NCI-H526 (cell line): ENCODE results near the gene KLHL10.
A peak's percentile ranks its signal among the peaks of the same experiment; 100 is the strongest.
"Not testable (repeated sequence)": the region's sequence is repeated elsewhere in the genome, so short reads cannot be mapped to it uniquely, and the experiment has no call there.

Source experiments
- DNase-seq, 2 experiments: peaks; one replicate each; lab custom pipeline; 2025; lab: John Stamatoyannopoulos, UW

The KLHL10 gene

GRCh38 chr17:41813152-41813680 is 24.4 kb upstream of the KLHL10 start:
- no peak for DNase-seq

GRCh38 chr17:41813699-41814124 is 23.9 kb upstream of the KLHL10 start:
- no peak for DNase-seq

- DNase-seq = no peak
These were observed 23.4 kb upstream of the KLHL10 start for GRCh38 chr17:41814195-41814594.

- DNase-seq = no peak
These were observed 20.8 kb upstream of the KLHL10 start for GRCh38 chr17:41816637-41817320.

GRCh38 chr17:41818024-41818423 is 19.6 kb upstream of the KLHL10 start:
- no peak for DNase-seq

DNA sequence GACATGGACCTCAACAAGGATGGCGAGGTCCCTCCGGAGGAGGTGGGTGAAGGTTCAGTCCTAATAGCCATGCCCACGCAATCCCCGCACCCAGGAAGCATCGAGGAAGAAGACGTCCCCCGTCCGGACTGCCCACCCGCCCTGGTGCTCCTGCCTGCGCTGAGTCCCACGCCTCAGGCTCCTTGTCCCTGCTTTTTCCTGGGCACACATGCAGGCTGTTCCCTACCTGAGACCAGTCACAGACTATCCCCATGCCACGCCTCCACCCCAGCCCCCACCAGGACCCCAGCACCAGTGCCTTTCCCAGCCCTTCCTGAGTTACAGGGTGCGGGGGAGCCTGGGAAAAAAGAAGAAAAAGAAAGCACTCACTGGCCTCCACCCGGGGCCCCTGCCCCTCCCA is 15.8 kb upstream of the KLHL10 start:
- no peak for DNase-seq

- DNase-seq = no peak
These were observed 15.1 kb upstream of the KLHL10 start for GRCh38 chr17:41822216-41823140.

DNA sequence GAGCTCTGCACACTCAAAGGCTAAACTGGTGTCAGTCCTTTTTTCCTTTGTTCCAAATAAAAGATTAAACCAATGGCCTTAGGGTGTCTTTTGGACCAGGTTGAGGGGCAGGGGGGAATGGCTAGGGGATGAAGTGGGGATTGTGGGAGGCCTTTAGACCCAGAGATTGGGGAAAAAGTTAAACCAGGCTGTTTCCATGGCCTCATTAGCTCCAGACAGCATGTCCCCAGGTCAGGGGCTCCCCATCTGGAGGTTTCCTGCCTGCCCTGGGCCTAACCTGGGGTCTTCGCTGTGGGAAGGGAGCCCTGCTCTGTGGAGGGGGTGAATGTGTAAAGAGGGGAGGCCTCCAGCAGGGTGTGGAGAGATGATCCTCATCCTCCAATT is 14.5 kb upstream of the KLHL10 start:
- DNase-seq = no peak

GRCh38 chr17:41823580-41823979 is 14.0 kb upstream of the KLHL10 start:
- no peak for DNase-seq

- DNase-seq = no peak
These were observed 13.5 kb upstream of the KLHL10 start for GRCh38 chr17:41824086-41824485.

DNA sequence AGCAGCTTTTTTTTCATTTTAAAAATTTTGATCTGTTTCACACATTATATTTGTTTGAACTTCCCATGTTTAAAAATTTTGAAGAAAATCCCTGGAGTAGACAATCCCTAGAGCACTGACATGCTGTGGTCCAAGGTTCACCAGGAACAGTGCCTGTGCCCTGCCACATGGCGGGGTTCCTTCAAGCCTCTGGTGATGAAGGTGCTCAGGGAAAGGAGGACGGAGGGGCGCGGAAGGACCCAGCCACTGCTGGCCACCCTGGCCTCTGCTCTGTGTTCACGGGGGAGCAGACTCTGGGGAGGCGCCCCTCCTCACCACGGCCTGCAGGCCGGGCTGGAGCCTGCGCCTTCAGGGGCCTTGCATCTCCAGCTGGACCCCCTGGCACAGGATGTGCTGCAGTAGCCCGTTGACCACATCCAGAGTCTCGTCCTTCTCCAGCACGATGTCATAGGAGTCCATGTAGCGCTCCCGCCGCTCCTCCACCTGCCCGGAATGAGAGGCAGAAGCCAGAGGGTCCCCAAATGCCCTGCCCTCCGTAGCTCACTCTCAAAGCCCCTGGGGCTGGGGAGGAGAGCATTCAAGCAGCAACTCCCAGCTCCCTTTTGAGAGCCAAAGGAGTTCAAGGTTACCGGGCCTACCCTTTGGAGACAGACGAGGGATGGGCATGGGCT is 12.3 kb upstream of the KLHL10 start:
- DNase-seq = no peak

GRCh38 chr17:41829961-41830360 is 7.7 kb upstream of the KLHL10 start:
- DNase-seq = not testable (repeated sequence)

DNA sequence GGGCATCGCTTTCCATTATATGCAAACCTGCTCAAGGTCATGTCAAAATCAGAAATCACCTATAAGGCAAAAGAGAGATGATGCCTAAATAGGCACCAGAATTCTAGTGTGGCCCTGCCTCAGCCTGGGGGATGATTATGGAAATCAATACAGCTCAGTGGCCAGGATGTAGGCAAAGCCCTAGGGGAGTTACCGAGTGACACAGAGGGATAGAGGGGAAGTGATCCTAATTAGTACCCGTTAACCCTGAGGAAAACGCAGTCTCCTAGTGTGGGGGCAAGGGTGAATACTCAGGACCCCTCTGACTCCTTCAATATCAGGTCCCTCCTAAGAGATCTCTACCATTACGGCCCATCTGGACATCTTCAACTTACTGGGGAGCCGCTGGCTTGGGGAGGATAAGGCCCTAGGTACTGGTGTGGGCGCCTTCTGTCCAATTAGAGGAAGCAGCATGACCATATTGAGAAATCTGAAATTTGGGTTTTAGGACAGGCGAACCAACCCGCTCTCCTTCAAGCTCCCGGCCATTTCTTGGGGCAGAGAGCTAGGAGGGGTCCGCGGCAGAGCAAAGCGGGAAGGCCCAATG is 2.3 kb upstream of the KLHL10 start:
- DNase-seq = peak in 1 of 2 experiments; percentile 25

GRCh38 chr17:41835800-41836549 is 1.6 kb upstream of the KLHL10 start, which contains the start of gene NT5C3B:
Gene NT5C3B, minus strand, starts transcription at chr17:41836232. Its CDS starts 39 bp downstream, at chr17:41836193.
- DNase-seq = peak in 1 of 2 experiments; percentile 63

DNA sequence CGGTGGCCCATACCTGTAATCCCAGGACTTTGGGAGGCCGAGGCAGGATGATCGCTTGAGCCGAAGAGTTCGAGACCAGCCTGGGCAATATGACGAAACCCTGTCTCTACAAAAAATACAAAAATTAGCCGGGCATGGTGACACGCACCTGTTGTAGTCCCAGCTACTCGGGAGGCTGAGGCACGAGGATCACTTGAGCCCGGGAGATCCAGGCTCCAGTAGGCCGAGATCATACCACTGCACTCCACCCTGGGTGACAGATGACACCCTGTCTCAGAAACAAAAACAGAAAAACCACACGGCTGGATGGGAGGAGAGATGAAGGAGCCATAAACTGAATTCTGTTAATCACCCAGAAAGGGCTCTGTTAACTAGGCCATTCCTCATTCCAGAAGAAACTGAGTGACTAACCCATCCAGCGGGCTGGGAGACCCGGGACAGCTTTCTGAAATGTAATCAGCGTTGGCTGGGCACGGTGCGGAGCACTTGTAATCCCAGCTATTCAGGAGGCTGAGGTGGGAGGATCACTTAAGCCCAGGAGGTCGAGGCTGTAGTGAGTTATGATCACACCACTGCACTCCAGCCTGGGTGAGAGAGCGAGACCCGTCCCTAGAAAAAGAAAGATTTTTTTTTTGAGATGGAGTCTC is 952 bp upstream of the KLHL10 start:
- DNase-seq = no peak

GRCh38 chr17:41839448-41839847 is 1.8 kb downstream of the KLHL10 start:
- not testable (repeated sequence) for DNase-seq

DNA sequence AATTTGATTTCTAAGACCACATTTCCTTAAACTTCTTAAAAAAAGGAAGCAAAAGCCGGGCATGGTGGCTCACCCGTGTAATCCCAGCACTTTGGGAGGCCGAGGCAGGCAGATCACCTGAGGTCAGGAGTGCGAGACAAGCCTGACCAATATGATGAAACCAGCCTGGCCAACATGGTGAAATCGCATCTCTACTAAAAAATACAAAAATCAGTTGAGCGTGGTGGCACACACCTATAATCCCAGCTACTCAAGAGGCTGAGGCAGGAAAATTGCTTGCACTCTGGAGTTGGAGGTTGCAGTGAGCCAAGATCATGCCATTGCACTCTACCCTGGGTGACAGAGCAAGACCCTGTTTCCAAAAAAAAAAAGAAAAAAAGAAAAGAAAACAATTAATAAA is 3.2 kb downstream of the KLHL10 start:
- DNase-seq = not testable (repeated sequence)

DNA sequence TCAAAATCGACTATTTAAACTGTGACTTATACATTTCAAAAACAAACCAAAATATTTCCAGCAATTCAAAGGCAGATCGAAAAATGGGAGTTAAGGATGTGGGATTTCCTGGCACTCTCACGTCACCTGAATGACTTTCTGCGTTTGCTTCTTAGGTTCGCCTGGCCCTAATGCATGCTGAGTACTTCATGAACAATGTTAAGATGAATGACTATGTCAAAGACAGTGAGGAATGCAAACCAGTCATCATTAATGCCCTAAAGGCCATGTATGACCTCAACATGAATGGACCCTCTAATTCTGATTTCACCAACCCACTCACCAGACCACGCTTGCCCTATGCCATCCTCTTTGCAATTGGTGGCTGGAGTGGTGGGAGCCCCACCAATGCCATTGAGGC is 7.3 kb downstream of the KLHL10 start:
- no peak for DNase-seq

- no peak for DNase-seq
These were observed 11.2 kb downstream of the KLHL10 start for GRCh38 chr17:41848788-41849187.

DNA sequence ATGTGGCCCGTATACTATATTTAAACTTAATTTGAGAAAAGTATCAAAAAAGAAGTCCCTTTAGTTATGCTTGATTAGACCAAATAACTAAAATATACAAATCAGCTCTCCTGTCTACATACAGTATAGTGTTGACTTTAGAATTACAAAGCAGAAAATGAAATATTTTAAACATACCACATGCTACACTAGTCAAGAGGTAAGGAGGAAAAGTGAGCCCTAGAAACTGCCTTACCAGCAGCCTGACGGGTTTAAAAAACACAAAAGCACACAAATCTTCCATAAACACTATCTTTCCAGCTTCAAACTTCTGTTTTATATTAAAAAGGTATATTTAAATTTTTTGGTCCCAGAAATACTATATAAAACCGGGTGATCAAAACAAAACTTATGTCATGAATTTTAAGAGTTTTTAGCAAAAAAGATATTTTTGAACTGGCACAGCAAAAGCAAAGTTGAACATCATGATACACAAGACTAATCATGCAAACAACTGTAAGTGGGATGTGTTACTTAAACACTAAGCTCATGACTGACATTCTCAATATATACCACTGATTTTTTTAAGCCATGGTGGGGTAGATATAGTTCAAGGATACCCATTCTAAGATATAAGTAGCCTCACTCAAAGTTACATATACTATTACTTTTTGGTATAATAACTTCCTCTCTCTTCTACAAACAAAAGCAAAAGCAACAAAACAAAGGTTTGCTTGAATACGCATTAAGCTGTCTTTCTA is 11.8 kb downstream of the KLHL10 start:
- no peak for DNase-seq
